OCI-LY3 (cell line): ENCODE measurements around the gene MUC5B.

Experiments used
- H2AFZ ChIP-seq: fragments of 200-600, 300-600 bp; shearing (Covaris generic); 2 replicates; pipeline ENCODE4 v1.6.0; 2014; ENCODE audit warnings: antibody characterized with exemption, low read depth, low read length
- H3K27ac ChIP-seq: fragments of 200-600, 300-600 bp; sonication (generic); 2 replicates; pipeline ENCODE4 v1.5.1; 2014; ENCODE audit warnings: mild to moderate bottlenecking, low read length, moderate library complexity, mixed read lengths
- H3K27me3 ChIP-seq: fragments of 200-600, 300-600 bp; sonication (generic); 2 replicates; pipeline ENCODE4 v1.6.1; 2014; ENCODE audit warnings: low read depth, low read length, mixed read lengths
- H3K36me3 ChIP-seq: fragments of 200-600, 300-600 bp; sonication (generic); replicated peaks from 2 replicates; pipeline ENCODE3; 2014; ENCODE audit warnings: low read depth, low read length, mixed read lengths
- H3K4me1 ChIP-seq: fragments of 300-600, 200-600 bp; sonication (generic); 2 replicates; pipeline ENCODE4 v1.6.1; 2014; ENCODE audit warnings: low read length, mixed read lengths
- H3K4me2 ChIP-seq: fragments of 200-600, 300-600 bp; sonication (generic); 2 replicates; pipeline ENCODE4 v1.6.1; 2014; ENCODE audit warnings: low read length, mixed read lengths
- H3K4me3 ChIP-seq: fragments of 300-600, 200-600 bp; sonication (generic); 2 replicates; pipeline ENCODE4 v1.5.1; 2014; ENCODE audit warnings: antibody characterized with exemption, mild to moderate bottlenecking, low read length, moderate library complexity
- H3K79me2 ChIP-seq: fragments of 300-600, 200-600 bp; shearing (Covaris generic); 2 replicates; pipeline ENCODE4 v1.6.1; 2014; ENCODE audit warnings: mild to moderate bottlenecking, low read length, mixed read lengths
- H3K9ac ChIP-seq: fragments of 300-600, 200-600 bp; shearing (Covaris generic); 2 replicates; pipeline ENCODE4 v1.6.0; 2014; ENCODE audit warnings: mild to moderate bottlenecking, low read length, moderate library complexity
- H3K9me3 ChIP-seq: fragments of 200-600, 300-600 bp; shearing (Covaris generic); 2 replicates; pipeline ENCODE4 v1.6.1; 2014; ENCODE audit warnings: low read length, mixed read lengths; ENCODE audit not compliant: insufficient read depth
- H4K20me1 ChIP-seq: fragments of 200-600, 300-600 bp; sonication (generic); 2 replicates; pipeline ENCODE4 v1.6.1; 2016; ENCODE audit warnings: low read length, mixed read lengths; ENCODE audit not compliant: insufficient read depth
- CTCF ChIP-seq: fragments of 200-600, 300-600 bp; sonication (generic); IDR thresholded peaks from 2 replicates; pipeline ENCODE4 v1.5.1; 2014; ENCODE audit warnings: antibody characterized with exemption, low read length, low read depth
- EZH2phosphoT487 ChIP-seq: fragments of 200-600 bp; shearing (Covaris generic); IDR thresholded peaks from 2 replicates; pipeline ENCODE4 v1.6.1; 2018; ENCODE audit warnings: antibody characterized with exemption, mixed run types, low read depth

The MUC5B gene

GRCh38 chr11:1226986-1227550 is 4.2 kb downstream of the MUC5B start:
- Histone ChIP-seq H4K20me1 (no peaks in the 10 kb centered on the region), H3K79me2 (no peaks in the 10 kb centered on the region), H3K36me3 (no peaks in the 10 kb centered on the region), H3K27ac (no peak overlapping the region), H3K4me3 (no peak overlapping the region), H3K9ac (no peak overlapping the region), H2AFZ (no peak overlapping the region), H3K4me2 (no peak overlapping the region), H3K27me3 (no peaks in the 10 kb centered on the region), H3K9me3 (no peaks in the 10 kb centered on the region), H3K4me1 (no peaks in the 10 kb centered on the region)
- TF ChIP-seq EZH2phosphoT487 (no peak), CTCF (no peak)

GRCh38 chr11:1227551-1228100 is 4.8 kb downstream of the MUC5B start:
- H3K4me1 ChIP-seq, result no peaks in the 10 kb centered on the region
- no peaks in the 10 kb centered on the region for H3K9me3 ChIP-seq
- H3K27me3 ChIP-seq, result no peaks in the 10 kb centered on the region
- H3K36me3 ChIP-seq, result no peaks in the 10 kb centered on the region
- no peaks in the 10 kb centered on the region for H4K20me1 ChIP-seq
- H3K4me2 ChIP-seq, result no peak overlapping the region
- H3K9ac ChIP-seq, result no peak overlapping the region
- H2AFZ ChIP-seq, result no peak overlapping the region
- H3K4me3 ChIP-seq, result no peak overlapping the region
- no peaks in the 10 kb centered on the region for H3K79me2 ChIP-seq
- no peak for TF ChIP-seq CTCF
- no peak for TF ChIP-seq EZH2phosphoT487
- no peak overlapping the region for H3K27ac ChIP-seq

GRCh38 chr11:1228101-1228821 is 5.4 kb downstream of the MUC5B start:
- Histone ChIP-seq H3K27me3 (no peaks in the 10 kb centered on the region), H3K9me3 (no peaks in the 10 kb centered on the region), H3K9ac (no peak overlapping the region), H3K36me3 (no peaks in the 10 kb centered on the region), H3K4me3 (no peak overlapping the region), H4K20me1 (no peaks in the 10 kb centered on the region), H3K27ac (no peak overlapping the region), H3K79me2 (no peaks in the 10 kb centered on the region), H3K4me1 (no peaks in the 10 kb centered on the region), H3K4me2 (no peak overlapping the region), H2AFZ (no peak overlapping the region)
- TF ChIP-seq CTCF, result no peak
- no peak for TF ChIP-seq EZH2phosphoT487

GRCh38 chr11:1228921-1229451 is 6.1 kb downstream of the MUC5B start:
- Histone ChIP-seq H3K9me3 (no peaks in the 10 kb centered on the region), H3K4me1 (no peaks in the 10 kb centered on the region), H3K4me3 (no peak overlapping the region), H4K20me1 (no peaks in the 10 kb centered on the region), H3K9ac (no peak overlapping the region), H3K79me2 (no peaks in the 10 kb centered on the region), H3K27ac (no peak overlapping the region), H3K36me3 (no peaks in the 10 kb centered on the region), H3K4me2 (no peak overlapping the region), H2AFZ (no peak overlapping the region), H3K27me3 (no peaks in the 10 kb centered on the region)
- TF ChIP-seq CTCF (no peak), EZH2phosphoT487 (no peak)
